GM21381 (cell line): ENCODE measurements around the gene CECR2.
"Not testable (repeated sequence)": the region's sequence is repeated elsewhere in the genome, so short reads cannot be mapped to it uniquely, and the experiment has no call there.

Experiments used
- ATAC-seq: cut with Tn5 transposase; IDR thresholded peaks from one replicate; pipeline ENCODE4 v1.9.1; 2021; ENCODE audit warnings: mild to moderate bottlenecking, moderate library complexity; ENCODE audit not compliant: unreplicated experiment

The CECR2 gene

DNA sequence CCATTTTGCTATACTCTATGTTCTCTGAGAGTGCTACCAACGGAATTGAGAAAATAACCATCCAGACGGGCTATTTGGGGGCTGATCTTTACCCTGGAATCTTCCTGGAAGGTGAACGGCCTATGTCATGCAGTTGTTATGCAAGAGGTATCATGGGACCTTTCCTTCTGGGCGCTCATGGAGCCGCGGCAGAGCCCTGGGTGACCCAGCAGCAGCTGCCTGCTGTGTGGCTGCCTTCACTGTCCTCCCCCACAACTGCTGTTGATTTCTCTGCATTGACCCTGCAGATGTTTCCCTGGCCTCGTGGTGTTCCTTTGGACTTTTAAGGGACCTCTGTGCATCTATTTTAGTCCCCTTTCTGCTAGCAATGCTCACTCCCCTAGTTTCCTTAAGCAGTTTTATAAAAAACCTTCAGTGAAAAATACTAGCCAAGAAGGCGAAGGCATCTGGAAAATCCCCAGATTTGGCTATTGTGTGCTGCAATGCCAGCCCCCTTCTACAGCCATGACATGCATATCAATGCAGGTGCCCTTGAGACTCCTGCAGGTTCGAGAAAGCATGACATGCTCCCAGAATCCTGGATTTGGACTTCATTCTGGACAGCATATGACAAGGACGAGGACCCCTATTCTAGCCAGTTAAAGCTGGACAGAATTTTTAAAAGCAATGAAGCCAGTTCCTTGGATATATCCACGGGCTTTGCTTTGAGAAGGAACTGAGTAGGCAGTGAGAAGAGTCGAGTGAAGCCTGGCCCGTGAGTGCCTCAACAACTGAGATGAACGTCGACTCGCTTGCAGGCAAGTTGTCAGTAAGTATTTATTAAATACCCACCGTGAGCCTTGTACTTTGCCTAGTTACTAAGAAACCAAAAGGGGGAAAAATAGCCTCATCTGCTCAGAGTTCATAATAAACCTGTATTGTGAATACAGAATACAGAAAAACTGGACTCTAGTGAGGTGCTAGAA lies 193.9 kb downstream of the CECR2 start, which contains the start of gene SLC25A18:
TSS of gene SLC25A18 (plus strand) at position 593 of the 965 bp plus-strand sequence. CDS start 16,447 bp downstream, outside the sequence.
- ATAC-seq, result no peak

GRCh38 chr22:17563936-17564391 lies 194.7 kb downstream of the CECR2 start:
- no peak for ATAC-seq

DNA sequence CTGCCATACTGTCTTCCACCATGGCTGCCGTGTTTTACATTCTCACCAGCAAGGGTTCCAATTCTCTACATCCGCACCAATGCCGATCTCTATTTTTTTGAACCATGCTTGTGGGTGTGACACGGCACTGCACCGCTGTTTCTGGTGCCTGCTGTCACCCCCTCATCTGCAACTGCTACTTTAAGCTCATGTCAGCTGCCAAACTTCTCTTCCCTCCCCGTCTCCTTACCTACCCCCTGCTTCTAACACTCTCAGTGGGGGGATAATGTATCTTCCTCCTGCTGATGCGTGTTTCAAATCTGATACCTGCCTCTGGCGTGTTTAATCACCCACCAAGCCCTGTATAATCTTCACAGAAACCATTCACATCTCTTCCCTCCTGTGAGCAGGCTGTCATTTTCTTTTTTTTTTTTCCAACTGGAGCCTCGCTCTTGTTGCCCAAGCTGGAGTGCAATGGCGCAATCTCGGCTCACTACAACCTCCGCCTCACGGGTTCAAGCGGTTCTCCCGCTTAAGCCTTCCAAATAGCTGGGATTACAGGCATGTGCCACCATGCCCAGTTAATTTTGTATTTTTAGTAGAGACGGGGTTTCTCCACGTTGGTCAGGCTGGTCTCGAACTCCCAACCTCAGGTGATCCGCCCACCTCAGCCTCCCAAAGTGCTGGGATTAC lies 196.9 kb downstream of the CECR2 start:
- not testable (repeated sequence) for ATAC-seq

GRCh38 chr22:17566776-17567175 lies 197.5 kb downstream of the CECR2 start:
- no peak for ATAC-seq

- no peak for ATAC-seq
These were observed 200.8 kb downstream of the CECR2 start for GRCh38 chr22:17569971-17570511.

DNA sequence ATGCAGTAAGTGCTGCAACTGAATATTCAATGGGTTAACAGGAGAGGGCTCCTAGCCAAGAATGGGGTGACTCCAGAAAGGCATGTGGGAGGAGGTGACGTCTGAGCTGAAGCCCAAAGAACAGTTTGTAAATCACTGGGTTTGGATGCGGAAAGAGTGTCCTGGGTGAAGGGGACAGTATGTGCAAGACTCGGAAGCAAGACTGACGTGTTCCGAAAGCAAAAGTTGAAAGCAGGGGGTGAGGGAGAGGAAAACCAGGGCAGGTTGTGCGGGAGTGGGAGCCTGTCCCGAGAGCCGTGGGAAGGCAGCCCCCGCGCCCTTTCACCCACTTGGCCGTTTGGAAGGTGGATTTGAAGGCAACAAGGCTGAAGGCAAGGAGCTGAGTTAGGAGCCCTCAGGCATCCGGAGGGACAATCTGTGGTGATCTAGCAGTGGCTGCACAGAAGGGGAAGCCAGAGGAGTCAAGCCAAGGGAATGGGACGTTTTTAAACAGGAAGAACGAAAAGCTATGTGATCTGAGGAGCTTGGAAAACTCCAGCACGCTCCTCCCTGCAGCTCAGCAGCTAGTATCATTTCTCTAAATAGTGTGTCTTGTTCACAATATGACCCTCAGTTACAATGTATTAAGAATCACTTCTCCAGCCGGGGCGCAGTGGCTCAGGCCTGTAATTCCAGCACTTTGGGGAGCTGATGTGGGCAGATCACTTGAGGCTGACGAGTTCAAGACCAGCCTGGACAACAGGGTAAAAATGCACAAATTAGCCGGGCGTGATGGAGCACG lies 201.8 kb downstream of the CECR2 start:
- no peak for ATAC-seq

- ATAC-seq, result no peak
These were observed 205.9 kb downstream of the CECR2 start for GRCh38 chr22:17575151-17575550.

DNA sequence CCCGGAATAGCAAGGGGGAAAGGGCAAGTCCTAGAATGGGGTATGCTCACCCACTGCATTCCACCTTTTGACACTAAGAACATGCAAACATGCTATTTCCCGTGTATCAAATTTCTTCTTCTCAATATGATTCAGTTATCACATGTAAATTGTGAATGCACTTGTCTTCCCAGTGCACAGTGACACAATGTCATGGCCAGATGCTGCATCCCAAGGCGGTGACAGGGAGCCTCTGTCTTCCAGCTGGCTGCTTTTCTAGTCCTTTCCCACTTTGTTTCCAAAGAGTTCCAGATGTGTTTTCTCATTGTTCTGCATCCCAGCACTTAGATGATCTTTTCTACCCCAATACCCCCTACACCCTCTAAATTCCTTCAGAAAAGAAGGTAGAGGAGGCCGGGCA lies 206.4 kb downstream of the CECR2 start:
- no peak for ATAC-seq

- ATAC-seq, result no peak
These were observed 207.2 kb downstream of the CECR2 start for GRCh38 chr22:17576470-17576869.

- no peak for ATAC-seq
These were observed 209.0 kb downstream of the CECR2 start for GRCh38 chr22:17578136-17578754.

- no peak for ATAC-seq
These were observed 210.3 kb downstream of the CECR2 start for GRCh38 chr22:17579535-17579981.

DNA sequence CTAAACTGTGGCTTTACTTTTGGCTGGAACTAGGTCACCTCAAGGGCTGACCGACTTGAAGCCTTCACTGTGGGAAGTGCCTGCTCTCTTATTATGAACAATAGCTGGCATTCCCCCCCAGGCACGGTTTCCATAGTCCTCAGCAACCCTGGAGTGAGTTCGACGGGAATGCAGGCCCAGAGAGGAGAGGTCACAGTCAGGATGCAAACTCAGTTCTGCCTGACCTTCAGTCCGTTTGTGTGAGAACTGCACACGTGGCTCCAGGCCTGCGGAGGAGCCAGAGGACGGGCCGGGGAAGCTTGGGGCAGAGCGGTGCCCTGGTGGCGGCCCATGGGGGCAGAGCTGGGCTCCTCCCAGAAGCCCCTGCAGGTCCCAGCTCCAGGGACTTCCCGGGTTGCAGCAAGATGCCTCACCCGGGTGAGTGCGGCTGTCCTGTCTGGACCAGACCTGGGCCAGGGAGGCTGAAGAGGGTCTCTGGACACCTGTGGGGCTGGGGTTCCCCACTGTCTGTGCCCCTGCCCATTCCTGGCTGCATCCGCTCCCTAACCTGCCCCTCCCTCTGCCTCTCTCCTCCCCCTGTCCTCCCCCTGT lies 211.3 kb downstream of the CECR2 start:
- ATAC-seq, result no peak

DNA sequence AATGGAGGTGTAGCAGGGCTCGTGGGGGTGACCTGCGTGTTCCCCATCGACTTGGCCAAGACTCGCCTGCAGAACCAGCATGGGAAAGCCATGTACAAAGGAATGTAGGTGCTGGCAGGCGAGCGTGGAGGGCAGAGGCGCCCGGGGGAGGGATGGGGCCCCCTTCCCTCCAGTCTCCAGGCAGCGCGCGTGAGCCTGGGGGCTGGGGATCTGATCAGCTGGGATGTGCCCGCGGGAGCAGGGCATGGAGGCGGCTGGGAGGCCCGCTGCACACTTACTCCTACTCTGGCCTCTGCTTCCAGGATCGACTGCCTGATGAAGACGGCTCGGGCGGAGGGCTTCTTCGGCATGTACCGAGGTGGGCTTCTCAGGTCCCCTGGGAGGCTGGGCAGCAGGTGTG lies 211.8 kb downstream of the CECR2 start:
- no peak for ATAC-seq

DNA sequence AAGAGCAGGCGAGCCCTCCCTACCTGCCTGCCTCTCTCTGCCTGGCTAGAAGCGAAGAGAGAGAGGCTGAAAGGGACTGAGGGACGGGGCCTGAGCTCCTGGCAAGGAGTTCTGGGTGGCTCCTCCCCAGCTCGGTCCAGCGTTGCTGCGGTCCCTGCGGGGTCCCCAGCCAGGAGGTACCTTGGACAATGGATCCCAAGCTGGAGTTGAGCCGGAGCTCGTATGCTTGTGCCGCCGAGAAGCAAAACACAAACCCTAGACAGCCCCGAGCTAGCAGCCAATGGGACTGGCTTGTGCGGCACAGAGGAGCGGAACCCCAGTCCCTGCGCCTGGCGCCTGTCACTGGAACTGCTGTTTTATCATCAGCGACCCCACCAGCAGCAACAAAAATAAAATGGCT lies 212.4 kb downstream of the CECR2 start:
- no peak for ATAC-seq

GRCh38 chr22:17583151-17583550 lies 213.9 kb downstream of the CECR2 start:
- no peak for ATAC-seq

DNA sequence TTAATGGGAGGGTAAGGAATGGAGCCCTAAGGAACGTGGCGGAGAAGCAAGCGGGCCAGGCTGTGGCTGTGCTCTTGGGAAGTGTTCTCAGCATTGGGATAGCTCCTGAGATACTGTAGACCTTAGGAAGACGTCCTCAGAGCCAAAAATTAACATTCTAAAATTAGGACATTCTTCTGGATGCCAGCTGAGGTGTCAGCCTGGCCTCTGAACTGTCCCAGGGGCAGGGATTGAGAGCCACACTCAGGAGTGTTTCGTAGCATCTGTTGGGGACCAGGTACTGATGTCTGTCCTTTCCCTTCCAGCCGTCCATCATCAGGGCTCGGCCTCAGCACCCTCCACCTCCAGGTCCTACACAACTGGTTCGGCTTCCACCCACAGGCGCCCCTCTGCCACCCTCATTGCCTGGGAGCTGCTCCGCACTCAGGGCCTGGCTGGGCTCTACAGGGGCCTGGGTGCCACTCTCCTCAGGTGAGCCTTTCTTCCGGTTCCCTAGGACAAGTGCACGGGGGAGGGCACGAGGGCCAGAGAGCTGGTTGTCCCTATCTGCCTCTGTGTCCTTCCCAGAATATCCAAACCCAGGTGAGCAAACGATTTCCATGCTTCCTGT lies 217.7 kb downstream of the CECR2 start:
- ATAC-seq, result no peak

DNA sequence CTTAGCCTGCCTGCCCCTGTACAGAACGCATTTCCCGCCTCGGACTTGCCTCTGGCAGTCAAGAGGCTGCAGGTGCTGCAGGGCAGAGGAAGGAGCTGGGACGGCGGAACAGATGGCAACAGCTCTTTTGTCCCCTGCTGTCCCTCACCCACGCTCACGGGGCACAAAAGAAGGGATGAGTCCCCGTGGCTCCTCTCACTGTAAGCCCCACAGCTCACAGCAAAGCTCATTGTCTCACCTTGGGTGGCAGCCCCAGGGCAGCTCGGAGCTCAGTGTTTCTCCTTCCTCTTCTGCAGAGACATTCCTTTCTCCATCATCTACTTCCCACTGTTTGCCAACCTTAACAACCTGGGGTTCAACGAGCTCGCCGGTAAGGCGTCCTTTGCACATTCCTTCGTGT lies 218.4 kb downstream of the CECR2 start:
- no peak for ATAC-seq

DNA sequence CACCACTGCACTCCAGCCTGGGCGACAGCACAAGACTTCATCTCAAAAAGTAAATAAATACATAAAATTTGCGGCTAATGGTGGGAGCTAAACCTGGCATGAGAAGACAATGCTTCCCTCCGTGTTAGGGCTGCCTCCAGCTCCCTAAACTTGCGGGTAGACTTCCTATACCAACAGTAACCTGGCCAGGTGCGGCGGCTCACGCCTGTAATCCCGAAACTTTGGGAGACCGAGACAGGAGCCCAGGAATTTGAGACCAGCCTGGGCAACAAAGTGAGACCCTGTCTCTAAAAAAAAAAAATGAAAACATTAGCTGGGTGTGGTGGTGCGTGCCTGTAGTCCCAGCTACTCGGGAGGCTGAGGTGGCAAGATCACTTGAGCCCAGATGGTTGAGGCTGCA lies 219.3 kb downstream of the CECR2 start:
- ATAC-seq, result no peak

- ATAC-seq, result no peak
These were observed 220.6 kb downstream of the CECR2 start for GRCh38 chr22:17589810-17590375.
